ENCODE results near the gene OR5K4. TPM values are rescaled to one million over a fixed set of nuclear protein-coding genes. Genes with fewer than 3 reads are reported as not detected.

OR5K4 gene
- total and polyA plus RNA-seq, 2 of the 8 experiments (the other 6 are each of a cell fraction or from before 2014, with no cell fraction given), result not detected

DNA sequence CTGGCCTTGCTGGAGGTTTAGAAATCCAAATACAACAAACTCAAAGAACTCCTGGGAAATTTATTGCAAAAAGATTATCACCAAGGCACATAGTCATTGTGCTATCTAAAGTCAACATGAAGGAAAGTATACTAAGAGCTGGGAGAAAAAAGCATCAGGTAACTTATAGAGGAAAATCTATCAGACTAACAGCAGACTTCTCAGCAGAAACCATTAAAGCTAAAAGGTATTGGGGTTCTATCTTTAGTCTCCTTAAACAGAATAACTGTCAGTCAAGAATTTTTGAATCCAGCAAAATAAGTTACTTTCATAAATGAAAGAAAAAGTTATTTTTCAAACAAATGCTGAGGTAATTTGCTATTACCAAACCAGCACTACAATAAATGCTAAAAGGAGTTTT is 44.9 kb downstream of the OR5K4 start:
- no peaks in the 10 kb centered on the region for H3K36me3 ChIP-seq (ENCODE audit: control insufficient read depth in 2 of 4, insufficient read depth in 4 of 4, low read length in 3 of 4)
- no peak overlapping the region for H3K9ac ChIP-seq (replicated peaks in 1 of 4; ENCODE audit: extremely low read depth in 1 of 4, low read depth in 3 of 4, low read length in 3 of 4)
- no peak overlapping the region for H2AK5ac ChIP-seq (ENCODE audit: low read depth, low read length)
- H3K4me2 ChIP-seq (ENCODE audit: insufficient read depth in 1 of 2, low read depth in 2 of 2, low read length in 2 of 2), result no peak overlapping the region
- H4K5ac ChIP-seq (ENCODE audit: insufficient read length, low read depth, low read length), result no peak overlapping the region
- H2BK120ac ChIP-seq (replicated peaks; ENCODE audit: low read depth, low read length), result no peak overlapping the region
- H3K4ac ChIP-seq (replicated peaks; ENCODE audit: insufficient read length, low read depth, low read length), result no peak overlapping the region
- no peak overlapping the region for H3K56ac ChIP-seq (replicated peaks; ENCODE audit: insufficient read length, low read depth, low read length)
- no peak overlapping the region for H2BK5ac ChIP-seq (ENCODE audit: low read depth, low read length)
- FAIRE-seq (no peak), DNase-seq (ENCODE audit: low read depth in 1 of 2, low spot score in 2 of 2) (no peak)
- no peak overlapping the region for H2BK20ac ChIP-seq (ENCODE audit: low read length)
- peaks cover 2 to 11% of the 10 kb centered on the region in 2 experiments; a peak in 2 of 4 replicates for H3K9me3 ChIP-seq (ENCODE audit: insufficient read depth in 2 of 2, low read depth in 1 of 2, low read length in 1 of 2)
- CTCF ChIA-PET (ENCODE audit: partially characterized antibody), result interaction anchor here (1.3 kb wide), 1 partner anchor 69 kb away, joined by 3 read pairs; no protein-coding TSS in a partner anchor
- H3K23me2 ChIP-seq (ENCODE audit: low read depth, low read length), result no peaks in the 10 kb centered on the region
- no peak overlapping the region for H2BK15ac ChIP-seq (ENCODE audit: low read length)
- H4K20me1 ChIP-seq (replicated peaks in 1 of 2; ENCODE audit: control insufficient read depth in 1 of 2, insufficient read depth in 2 of 2, low read length in 2 of 2), result no peaks in the 10 kb centered on the region
- H2BK12ac ChIP-seq (ENCODE audit: low read depth, low read length), result no peak overlapping the region
- H3K14ac ChIP-seq (ENCODE audit: insufficient read length), result no peak overlapping the region
- H3K27me3 ChIP-seq (replicated peaks in 1 of 4; ENCODE audit: control insufficient read depth in 3 of 4, extremely low read depth in 1 of 4, insufficient read depth in 3 of 4, low read length in 3 of 4), result no peaks in the 10 kb centered on the region
- H3K79me2 ChIP-seq (ENCODE audit: control insufficient read depth in 1 of 2, insufficient read depth in 2 of 2, low read length in 2 of 2), result no peaks in the 10 kb centered on the region
- no peak overlapping the region for H3K27ac ChIP-seq (ENCODE audit: low read depth, low read length)
- POLR2A ChIA-PET (ENCODE audit: partially characterized antibody), result no interaction called here
- no peak overlapping the region for H3K18ac ChIP-seq (ENCODE audit: extremely low read depth, low read length)
- no peaks in the 10 kb centered on the region for H3K79me1 ChIP-seq (ENCODE audit: low read depth, low read length)
- H4K8ac ChIP-seq (ENCODE audit: extremely low read depth, insufficient read depth, low read length), result no peak overlapping the region
- no peak overlapping the region for H3K4me3 ChIP-seq (ENCODE audit: extremely low read depth in 1 of 4, insufficient read depth in 2 of 4, low read depth in 3 of 4, low read length in 4 of 4)
- H3K4me1 ChIP-seq (replicated peaks in 1 of 4; ENCODE audit: control insufficient read depth in 3 of 4, insufficient read depth in 4 of 4, low read length in 3 of 4), result no peaks in the 10 kb centered on the region
- no peak overlapping the region for H3K23ac ChIP-seq (ENCODE audit: insufficient read length)
- no peak overlapping the region for H2AFZ ChIP-seq (ENCODE audit: low read length)
- no peak overlapping the region for H4K91ac ChIP-seq (replicated peaks; ENCODE audit: insufficient read length, low read length)
- TF ChIP-seq NANOG (IDR thresholded peaks at IDR 0.05; ENCODE audit: insufficient read depth, low read depth, low read length, poor library complexity, severe bottlenecking), result no peak
- no peak for TF ChIP-seq RAD21 (IDR thresholded peaks at IDR 0.05 in 1 of 2, conservative IDR thresholded peaks at IDR 0.05 in 1 of 2; ENCODE audit: low read depth in 2 of 2, low read length in 2 of 2)
- no peak for TF ChIP-seq SIX5 (IDR thresholded peaks at IDR 0.05; ENCODE audit: low read depth, low read length)
- TF ChIP-seq CREB1 (IDR thresholded peaks at IDR 0.05), result no peak
- TF ChIP-seq KDM1A (IDR thresholded peaks at IDR 0.05; ENCODE audit: borderline replicate concordance, low read length), result no peak
- no peak for TF ChIP-seq TBP (IDR thresholded peaks at IDR 0.05; ENCODE audit: low read depth, low read length)
- no peak for TF ChIP-seq POLR2AphosphoS5 (IDR thresholded peaks at IDR 0.05; ENCODE audit: low read depth, low read length)
- no peak for TF ChIP-seq KDM4A (IDR thresholded peaks at IDR 0.05; ENCODE audit: low read depth, low read length, severe bottlenecking)
- TF ChIP-seq CHD2 (IDR thresholded peaks at IDR 0.05; ENCODE audit: low read length), result no peak
- TF ChIP-seq ASH2L (IDR thresholded peaks at IDR 0.05; ENCODE audit: low read length), result no peak
- TF ChIP-seq TEAD4 (IDR thresholded peaks at IDR 0.05; ENCODE audit: low read depth, low read length), result no peak
- TF ChIP-seq POU5F1 (IDR thresholded peaks at IDR 0.05; ENCODE audit: low read depth, low read length), result no peak
- no peak for TF ChIP-seq FOSL1 (IDR thresholded peaks at IDR 0.05; ENCODE audit: insufficient read depth, low read depth, low read length)
- no peak for TF ChIP-seq GTF2F1 (IDR thresholded peaks at IDR 0.05; ENCODE audit: borderline replicate concordance, low read depth, low read length)
- no peak for TF ChIP-seq PHF8 (conservative IDR thresholded peaks at IDR 0.05; ENCODE audit: low read depth, low read length)
- TF ChIP-seq TAF7 (optimal IDR thresholded peaks at IDR 0.05; ENCODE audit: borderline replicate concordance, low read depth, low read length), result no peak
- no peak for TF ChIP-seq HDAC6 (IDR thresholded peaks at IDR 0.05; ENCODE audit: low read depth, low read length)

Measured in H1 (cell line).